PC-9 (cell line): Measurements from ENCODE around the gene TMEM131L.

Experiments used
- EZH2 ChIP-seq: fragments of 200-600 bp; sonication (generic); IDR thresholded peaks from 2 replicates; pipeline ENCODE4 v1.8.0; 2017; ENCODE audit warnings: antibody characterized with exemption, low read depth
- TF ChIP-seq, protein P1 (sequence below): fragments of 200-600 bp; sonication (generic); conservative IDR thresholded peaks from 2 replicates; pipeline ENCODE4 v1.6.1; 2017; ENCODE audit warnings: mixed run types, antibody characterized with exemption, mild to moderate bottlenecking, moderate library complexity

DNA sequence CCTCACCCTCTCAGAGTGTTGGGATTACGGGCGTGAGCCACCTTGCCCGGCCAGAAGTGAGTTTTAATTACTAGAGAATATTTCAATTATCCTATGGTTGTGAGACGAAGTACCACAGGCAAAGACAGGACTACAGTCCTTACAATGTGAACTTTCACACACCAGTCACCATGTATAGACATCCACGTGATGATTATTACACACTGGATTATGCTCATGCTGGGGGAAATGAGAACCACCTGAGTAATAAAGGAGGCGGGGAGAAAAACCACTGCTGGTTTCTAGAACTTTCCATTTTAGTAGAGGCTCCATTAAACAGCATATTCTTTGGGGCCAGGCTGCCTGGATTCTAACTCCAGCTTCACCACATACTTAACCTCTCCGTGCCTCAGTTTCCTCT is 175.4 kb downstream of the TMEM131L start:
- TF ChIP-seq, protein P1, sequence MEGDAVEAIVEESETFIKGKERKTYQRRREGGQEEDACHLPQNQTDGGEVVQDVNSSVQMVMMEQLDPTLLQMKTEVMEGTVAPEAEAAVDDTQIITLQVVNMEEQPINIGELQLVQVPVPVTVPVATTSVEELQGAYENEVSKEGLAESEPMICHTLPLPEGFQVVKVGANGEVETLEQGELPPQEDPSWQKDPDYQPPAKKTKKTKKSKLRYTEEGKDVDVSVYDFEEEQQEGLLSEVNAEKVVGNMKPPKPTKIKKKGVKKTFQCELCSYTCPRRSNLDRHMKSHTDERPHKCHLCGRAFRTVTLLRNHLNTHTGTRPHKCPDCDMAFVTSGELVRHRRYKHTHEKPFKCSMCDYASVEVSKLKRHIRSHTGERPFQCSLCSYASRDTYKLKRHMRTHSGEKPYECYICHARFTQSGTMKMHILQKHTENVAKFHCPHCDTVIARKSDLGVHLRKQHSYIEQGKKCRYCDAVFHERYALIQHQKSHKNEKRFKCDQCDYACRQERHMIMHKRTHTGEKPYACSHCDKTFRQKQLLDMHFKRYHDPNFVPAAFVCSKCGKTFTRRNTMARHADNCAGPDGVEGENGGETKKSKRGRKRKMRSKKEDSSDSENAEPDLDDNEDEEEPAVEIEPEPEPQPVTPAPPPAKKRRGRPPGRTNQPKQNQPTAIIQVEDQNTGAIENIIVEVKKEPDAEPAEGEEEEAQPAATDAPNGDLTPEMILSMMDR: no peak
- no peak for TF ChIP-seq EZH2
